Stimulated activated CD4-positive, alpha-beta T cell treated with anti-CD3 and anti-CD28 coated beads, Interleukin-4, amount 100 ng/mL, for 4 hours (primary cell): ENCODE measurements around the gene PLEKHN1.
"Not testable (repeated sequence)": the region's sequence is repeated elsewhere in the genome, so short reads cannot be mapped to it uniquely, and the experiment has no call there.

ENCODE experiments used
- DNase-seq, 2 experiments: peaks; one replicate each; pipeline ENCODE4 v3.0.0-alpha.2; 2020

Gene PLEKHN1

GRCh38 chr1:975365-975764, 9.1 kb downstream of the PLEKHN1 start:
- no peak for DNase-seq

- peak; percentile 59 to 63 for DNase-seq
These were observed 9.8 kb downstream of the PLEKHN1 start for GRCh38 chr1:975896-976683.

GRCh38 chr1:976791-977190, 10.5 kb downstream of the PLEKHN1 start:
- not testable (repeated sequence) for DNase-seq

- DNase-seq = no peak
These were observed 12.0 kb downstream of the PLEKHN1 start for GRCh38 chr1:978069-978834.

- no peak for DNase-seq
These were observed 12.8 kb downstream of the PLEKHN1 start for GRCh38 chr1:978835-979743.

GRCh38 chr1:979744-980072, 13.4 kb downstream of the PLEKHN1 start:
- no peak for DNase-seq

- DNase-seq = no peak
These were observed 13.9 kb downstream of the PLEKHN1 start for GRCh38 chr1:980137-980571.

- no peak for DNase-seq
These were observed 14.5 kb downstream of the PLEKHN1 start for GRCh38 chr1:980602-981395.

GRCh38 chr1:981491-981954, 15.2 kb downstream of the PLEKHN1 start:
- DNase-seq = no peak

- no peak for DNase-seq
These were observed 15.8 kb downstream of the PLEKHN1 start, which contains the start of gene PERM1 for GRCh38 chr1:981955-982558. TSS of gene PERM1 (minus strand) at chr1:982093. CDS start at chr1:981029, 1,064 bp downstream.

GRCh38 chr1:982765-983436, 16.6 kb downstream of the PLEKHN1 start:
- DNase-seq = no peak

- DNase-seq = peak; percentile 49 to 67
These were observed 17.7 kb downstream of the PLEKHN1 start for GRCh38 chr1:983798-984475.

GRCh38 chr1:984476-984814, 18.2 kb downstream of the PLEKHN1 start:
- DNase-seq = no peak

GRCh38 chr1:985126-985525, 18.8 kb downstream of the PLEKHN1 start:
- DNase-seq = no peak

- not testable (repeated sequence) for DNase-seq
These were observed 21.8 kb downstream of the PLEKHN1 start for GRCh38 chr1:988061-988460.

GRCh38 chr1:991275-991674, 25.0 kb downstream of the PLEKHN1 start:
- DNase-seq = not testable (repeated sequence)

- no peak for DNase-seq
These were observed 25.6 kb downstream of the PLEKHN1 start for GRCh38 chr1:991895-992294.

- DNase-seq = no peak
These were observed 26.1 kb downstream of the PLEKHN1 start for GRCh38 chr1:992362-992761.

GRCh38 chr1:993379-993995, 27.2 kb downstream of the PLEKHN1 start:
- no peak for DNase-seq

- not testable (repeated sequence) for DNase-seq
These were observed 28.3 kb downstream of the PLEKHN1 start for GRCh38 chr1:994546-994945.
